ENCODE measurements around the gene EEF1AKMT1.
"Not testable (repeated sequence)": the region's sequence is repeated elsewhere in the genome, so short reads cannot be mapped to it uniquely, and the experiment has no call there.

The EEF1AKMT1 gene

GRCh38 chr13:20775961-20776360, 2.2 kb upstream of the EEF1AKMT1 start:
- no peak for DNase-seq (ENCODE audit: low read depth)
- H3K9ac ChIP-seq (ENCODE audit: low read length), result no peak overlapping the region
- no peak overlapping the region for H3K4me3 ChIP-seq (ENCODE audit: low read length)
- no peaks in the 10 kb centered on the region for H3K9me3 ChIP-seq (ENCODE audit: control insufficient read depth, low read length)
- peaks cover 10% of the 10 kb centered on the region for H3K36me3 ChIP-seq (ENCODE audit: control insufficient read depth, insufficient read depth, low read length, severe bottlenecking)
- no peaks in the 10 kb centered on the region for H3K27me3 ChIP-seq (replicated peaks; ENCODE audit: control insufficient read depth, insufficient read depth, low read length)
- H3K4me1 ChIP-seq (ENCODE audit: control insufficient read depth, insufficient read depth, low read length), result peaks cover 11% of the 10 kb centered on the region

- Histone ChIP-seq H3K4me3 (ENCODE audit: low read length) (no peak overlapping the region), H3K4me1 (ENCODE audit: control insufficient read depth, insufficient read depth, low read length) (peaks cover 11% of the 10 kb centered on the region), H3K27me3 (replicated peaks; ENCODE audit: control insufficient read depth, insufficient read depth, low read length) (no peaks in the 10 kb centered on the region), H3K36me3 (ENCODE audit: control insufficient read depth, insufficient read depth, low read length, severe bottlenecking) (peaks cover 4% of the 10 kb centered on the region), H3K9ac (ENCODE audit: low read length) (no peak overlapping the region), H3K9me3 (ENCODE audit: control insufficient read depth, low read length) (no peaks in the 10 kb centered on the region)
- DNase-seq (ENCODE audit: low read depth), result no peak
Observed at GRCh38 chr13:20774746-20775145, 985 bp upstream of the EEF1AKMT1 start.

- Histone ChIP-seq H3K36me3 (ENCODE audit: control insufficient read depth, insufficient read depth, low read length, severe bottlenecking) (no peaks in the 10 kb centered on the region), H3K4me3 (ENCODE audit: low read length) (peak overlapping the region; percentile 90), H3K9ac (ENCODE audit: low read length) (peak overlapping the region; percentile 97), H3K9me3 (ENCODE audit: control insufficient read depth, low read length) (peaks cover 4% of the 10 kb centered on the region), H3K4me1 (ENCODE audit: control insufficient read depth, insufficient read depth, low read length) (peaks cover 11% of the 10 kb centered on the region), H3K27me3 (replicated peaks; ENCODE audit: control insufficient read depth, insufficient read depth, low read length) (no peaks in the 10 kb centered on the region)
- peak; percentile 3 for DNase-seq (ENCODE audit: low read depth)
Observed at GRCh38 chr13:20772401-20773131, 1.2 kb downstream of the EEF1AKMT1 start.

GRCh38 chr13:20769834-20770233, 3.9 kb downstream of the EEF1AKMT1 start:
- Histone ChIP-seq H3K27me3 (replicated peaks; ENCODE audit: control insufficient read depth, insufficient read depth, low read length) (no peaks in the 10 kb centered on the region), H3K4me3 (ENCODE audit: low read length) (no peak overlapping the region), H3K9ac (ENCODE audit: low read length) (no peak overlapping the region), H3K36me3 (ENCODE audit: control insufficient read depth, insufficient read depth, low read length, severe bottlenecking) (no peaks in the 10 kb centered on the region), H3K4me1 (ENCODE audit: control insufficient read depth, insufficient read depth, low read length) (peaks cover 11% of the 10 kb centered on the region), H3K9me3 (ENCODE audit: control insufficient read depth, low read length) (peaks cover 8% of the 10 kb centered on the region)
- no peak for DNase-seq (ENCODE audit: low read depth)

GRCh38 chr13:20769091-20769490, 4.7 kb downstream of the EEF1AKMT1 start:
- Histone ChIP-seq H3K36me3 (ENCODE audit: control insufficient read depth, insufficient read depth, low read length, severe bottlenecking) (no peaks in the 10 kb centered on the region), H3K4me3 (ENCODE audit: low read length) (no peak overlapping the region), H3K27me3 (replicated peaks; ENCODE audit: control insufficient read depth, insufficient read depth, low read length) (no peaks in the 10 kb centered on the region), H3K9me3 (ENCODE audit: control insufficient read depth, low read length) (peaks cover 8% of the 10 kb centered on the region), H3K9ac (ENCODE audit: low read length) (no peak overlapping the region), H3K4me1 (ENCODE audit: control insufficient read depth, insufficient read depth, low read length) (peaks cover 15% of the 10 kb centered on the region)
- no peak for DNase-seq (ENCODE audit: low read depth)

GRCh38 chr13:20767309-20767943, 6.3 kb downstream of the EEF1AKMT1 start:
- Histone ChIP-seq H3K27me3 (replicated peaks; ENCODE audit: control insufficient read depth, insufficient read depth, low read length) (no peaks in the 10 kb centered on the region), H3K9ac (ENCODE audit: low read length) (no peak overlapping the region), H3K4me3 (ENCODE audit: low read length) (no peak overlapping the region), H3K4me1 (ENCODE audit: control insufficient read depth, insufficient read depth, low read length) (peaks cover 9% of the 10 kb centered on the region), H3K9me3 (ENCODE audit: control insufficient read depth, low read length) (peaks cover 8% of the 10 kb centered on the region), H3K36me3 (ENCODE audit: control insufficient read depth, insufficient read depth, low read length, severe bottlenecking) (no peaks in the 10 kb centered on the region)
- DNase-seq (ENCODE audit: low read depth), result no peak

DNA sequence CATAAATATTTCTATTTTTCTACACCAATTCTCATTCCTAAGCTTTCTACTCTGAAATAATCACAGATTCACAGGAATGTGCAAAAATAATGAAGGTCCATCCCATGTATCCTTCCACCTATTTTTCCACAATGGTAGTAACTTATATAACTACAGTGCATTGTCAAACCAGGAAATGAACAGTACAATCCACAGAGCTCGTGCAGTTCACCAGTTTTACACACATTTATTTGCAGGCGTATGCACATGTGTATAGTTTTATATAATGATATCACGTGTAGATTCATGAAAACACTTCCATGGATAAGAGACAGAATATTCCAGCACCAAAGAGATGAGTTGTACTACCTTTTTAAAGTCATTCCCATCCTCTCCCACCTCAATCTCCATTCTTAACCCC, 12.9 kb downstream of the EEF1AKMT1 start:
- H3K27me3 ChIP-seq (replicated peaks; ENCODE audit: control insufficient read depth, insufficient read depth, low read length), result no peaks in the 10 kb centered on the region
- no peak overlapping the region for H3K4me3 ChIP-seq (ENCODE audit: low read length)
- peaks cover 7% of the 10 kb centered on the region for H3K4me1 ChIP-seq (ENCODE audit: control insufficient read depth, insufficient read depth, low read length)
- DNase-seq (ENCODE audit: low read depth), result no peak
- no peak overlapping the region for H3K9ac ChIP-seq (ENCODE audit: low read length)
- H3K9me3 ChIP-seq (ENCODE audit: control insufficient read depth, low read length), result peaks cover 4% of the 10 kb centered on the region
- H3K36me3 ChIP-seq (ENCODE audit: control insufficient read depth, insufficient read depth, low read length, severe bottlenecking), result peaks cover 6% of the 10 kb centered on the region

GRCh38 chr13:20754009-20754408, 19.8 kb downstream of the EEF1AKMT1 start:
- Histone ChIP-seq H3K36me3 (ENCODE audit: control insufficient read depth, insufficient read depth, low read length, severe bottlenecking) (peaks cover 10% of the 10 kb centered on the region), H3K9me3 (ENCODE audit: control insufficient read depth, low read length) (peaks cover 33% of the 10 kb centered on the region), H3K4me3 (ENCODE audit: low read length) (peak overlapping the region; percentile 46), H3K9ac (ENCODE audit: low read length) (no peak overlapping the region), H3K4me1 (ENCODE audit: control insufficient read depth, insufficient read depth, low read length) (no peaks in the 10 kb centered on the region), H3K27me3 (replicated peaks; ENCODE audit: control insufficient read depth, insufficient read depth, low read length) (no peaks in the 10 kb centered on the region)
- no peak for DNase-seq (ENCODE audit: low read depth)

DNA sequence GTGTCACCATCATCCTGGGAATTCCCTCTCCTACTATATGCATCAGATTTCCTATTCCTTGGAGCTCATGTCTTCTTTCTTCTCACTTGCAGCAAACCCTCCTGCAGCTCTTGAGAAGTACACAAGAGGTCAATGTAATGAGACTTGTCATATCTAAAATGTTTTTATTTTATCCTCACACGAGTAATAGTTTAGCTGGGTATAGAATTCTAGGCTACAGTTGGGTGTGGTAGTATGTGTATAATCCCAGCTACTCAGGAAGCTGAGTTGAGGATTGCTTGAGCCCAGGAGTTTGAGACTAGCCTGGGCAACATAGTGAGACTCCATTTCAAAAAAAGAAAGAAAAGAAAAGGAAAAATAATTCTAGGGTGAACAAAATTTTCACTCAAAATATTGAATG, 24.4 kb downstream of the EEF1AKMT1 start:
- peaks cover 4% of the 10 kb centered on the region for H3K36me3 ChIP-seq (ENCODE audit: control insufficient read depth, insufficient read depth, low read length, severe bottlenecking)
- DNase-seq (ENCODE audit: low read depth), result no peak

DNA sequence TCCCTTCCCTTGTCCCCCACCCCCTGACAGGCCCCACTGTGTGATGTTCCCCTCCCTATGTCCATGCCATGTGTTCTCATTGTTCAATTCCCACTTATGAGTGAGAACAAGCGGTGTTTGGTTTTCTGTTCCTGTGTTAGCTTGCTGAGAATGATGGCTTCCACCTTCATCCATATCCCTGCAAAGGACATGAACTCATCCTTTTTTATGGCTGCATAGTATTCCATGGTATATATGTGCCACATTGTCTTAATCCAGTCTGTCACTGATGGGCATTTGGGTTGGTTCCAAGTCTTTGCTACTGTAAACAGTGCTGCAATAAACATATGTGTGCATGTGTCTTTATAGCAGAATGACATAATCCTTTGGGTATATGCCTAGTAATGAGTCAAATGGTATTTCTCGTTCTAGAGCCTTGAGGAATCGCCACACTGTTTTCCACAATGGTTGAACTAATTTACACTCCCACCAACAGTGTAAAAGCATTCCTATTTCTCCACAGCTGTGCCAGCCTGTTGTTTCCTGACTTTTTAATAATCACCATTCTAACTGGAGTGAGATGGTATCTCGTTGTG, 29.8 kb downstream of the EEF1AKMT1 start:
- H3K27me3 ChIP-seq (replicated peaks; ENCODE audit: control insufficient read depth, insufficient read depth, low read length); H3K9me3 ChIP-seq (ENCODE audit: control insufficient read depth, low read length); DNase-seq (ENCODE audit: low read depth); H3K4me1 ChIP-seq (ENCODE audit: control insufficient read depth, insufficient read depth, low read length); H3K4me3 ChIP-seq (ENCODE audit: low read length); H3K36me3 ChIP-seq (ENCODE audit: control insufficient read depth, insufficient read depth, low read length, severe bottlenecking); H3K9ac ChIP-seq (ENCODE audit: low read length): not testable (repeated sequence)

More for the DNA sequence above, 24.4 kb downstream of the EEF1AKMT1 start:
- Histone ChIP-seq H3K27me3 (replicated peaks; ENCODE audit: control insufficient read depth, insufficient read depth, low read length) (no peaks in the 10 kb centered on the region), H3K4me1 (ENCODE audit: control insufficient read depth, insufficient read depth, low read length) (no peaks in the 10 kb centered on the region), H3K4me3 (ENCODE audit: low read length) (no peak overlapping the region), H3K9ac (ENCODE audit: low read length) (no peak overlapping the region), H3K9me3 (ENCODE audit: control insufficient read depth, low read length) (peaks cover 30% of the 10 kb centered on the region)

DNA sequence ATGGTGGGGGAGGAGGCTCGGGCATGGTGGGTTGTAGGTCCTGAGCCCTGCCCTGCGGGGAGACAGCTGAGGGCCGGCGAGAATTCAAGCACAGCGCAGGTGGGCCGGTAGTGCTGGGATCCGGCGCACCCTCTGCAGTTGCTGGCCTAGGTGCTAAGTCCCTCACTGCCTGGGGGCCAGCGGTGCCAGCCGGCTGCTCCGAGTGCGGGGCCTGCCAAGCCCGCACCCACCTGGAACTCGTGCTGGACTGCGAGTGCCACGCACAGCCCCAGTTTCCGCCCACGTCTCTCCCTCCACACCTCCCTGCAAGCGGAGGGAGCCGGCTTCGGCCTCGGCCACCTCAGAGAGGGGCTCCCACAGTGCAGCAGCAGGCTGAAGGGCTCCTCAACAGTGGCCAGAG, 33.7 kb downstream of the EEF1AKMT1 start:
- Histone ChIP-seq H3K27me3 (replicated peaks; ENCODE audit: control insufficient read depth, insufficient read depth, low read length) (no peaks in the 10 kb centered on the region), H3K36me3 (ENCODE audit: control insufficient read depth, insufficient read depth, low read length, severe bottlenecking) (peaks cover 8% of the 10 kb centered on the region), H3K9me3 (ENCODE audit: control insufficient read depth, low read length) (no peaks in the 10 kb centered on the region), H3K9ac (ENCODE audit: low read length) (no peak overlapping the region), H3K4me3 (ENCODE audit: low read length) (no peak overlapping the region), H3K4me1 (ENCODE audit: control insufficient read depth, insufficient read depth, low read length) (no peaks in the 10 kb centered on the region)
- DNase-seq (ENCODE audit: low read depth), result no peak

Measured in adipocyte (in vitro differentiated cells).